ENCODE results near the gene MANF. TPM values are rescaled to one million over a fixed set of nuclear protein-coding genes. Genes with fewer than 3 reads are reported as not detected.

The MANF gene
- total and polyA plus RNA-seq, 2 of the 4 experiments (the other 2 are of a cell fraction) = 65.4 to 122 TPM

GRCh38 chr3:51340989-51341636 lies 44.0 kb upstream of the MANF start:
- peaks cover 22% of the 10 kb centered on the region for H3K9me1 ChIP-seq (ENCODE audit: insufficient read depth, low read length)
- ChIA-PET POLR2A (ENCODE audit: unreplicated experiment) (interaction anchor here (1.4 kb wide), 1 partner anchor 19 kb away, joined by 4 read pairs; no protein-coding TSS in a partner anchor), CTCF (interaction anchor here (1.0 kb wide), 1 partner anchor 240 kb away, joined by 3 read pairs; no protein-coding TSS in a partner anchor)
- peak overlapping the region; percentile 80 for H4K5ac ChIP-seq (ENCODE audit: low read depth, low read length)
- intact Hi-C loops (cut with micrococcal nuclease) (loop anchor here (1.0 kb wide), 1 partner anchor 12 kb away; no protein-coding TSS in a partner anchor), dilution Hi-C loops (cut with HindIII; ENCODE audit: low sequenced_read_pairs, unreplicated experiment) (no loop called here), in situ Hi-C loops (cut with MboI; ENCODE audit: low sequenced_read_pairs) (no loop called here)
- peak overlapping the region; percentile 91 for H4K91ac ChIP-seq (ENCODE audit: insufficient read depth, low read depth, low read length)
- H4K8ac ChIP-seq (ENCODE audit: low read depth in 2 of 2, low read length in 2 of 2) = peak overlapping the region; percentile 7 to 79
- H2BK5ac ChIP-seq (ENCODE audit: low read depth, low read length, poor library complexity, severe bottlenecking) = peak overlapping the region; percentile 86
- peak overlapping the region; percentile 66; the same call in 2 of the 3 replicates for H2BK15ac ChIP-seq (ENCODE audit: low read depth, low read length)
- H3K79me1 ChIP-seq (ENCODE audit: low read depth in 1 of 2, low read length in 2 of 2) = 0 out of 4 replicates have a peak, but pooled peaks cover 0 to 3% of the 10 kb centered on the region in 2 experiments
- no peak for TF ChIP-seq MAFK (IDR thresholded peaks at IDR 0.05; ENCODE audit: low read depth, low read length)
- TF ChIP-seq BHLHE40 (IDR thresholded peaks at IDR 0.05; ENCODE audit: low read depth, low read length) = peak; percentile 18; the same call in 1 of the 2 replicates
- peak overlapping the region; percentile 95 for H2BK20ac ChIP-seq (ENCODE audit: low read depth, low read length)
- H3K4me1 ChIP-seq (ENCODE audit: control insufficient read depth, insufficient read depth, low read length) = peaks cover 24% of the 10 kb centered on the region
- peak overlapping the region; percentile 48; the same call in 1 of the 2 replicates for H3K4me2 ChIP-seq (ENCODE audit: low read depth, low read length)
- H2AK9ac ChIP-seq (replicated peaks; ENCODE audit: low read depth, low read length, poor library complexity) = peak overlapping the region; percentile 23
- H2BK120ac ChIP-seq (ENCODE audit: low read depth, low read length) = peak overlapping the region; percentile 98
- H3K4me3 ChIP-seq (ENCODE audit: insufficient read depth, low read depth, low read length) = no peak overlapping the region
- H3K36me3 ChIP-seq (ENCODE audit: control insufficient read depth, insufficient read depth, low read length) = no peaks in the 10 kb centered on the region
- no peaks in the 10 kb centered on the region; the same call in 1 of the 2 replicates for H3K27me3 ChIP-seq (ENCODE audit: control insufficient read depth, insufficient read depth, low read length)
- no TSS peak for BruUV-seq (replicated peaks)
- peak overlapping the region; percentile 85 for H3K18ac ChIP-seq (ENCODE audit: low read depth, low read length)
- WGBS, 2 experiments (ENCODE audit: extremely low coverage in 2 of 2, insufficient read length in 1 of 2) = 78% methylated on average over 3 of the region's 8 CpGs; no CpG with 5 or more reads in 1 of the 2 experiments
- H3K56ac ChIP-seq (ENCODE audit: extremely low read depth, insufficient read depth, low read length) = peak overlapping the region; percentile 67; the same call in 1 of the 2 replicates
- H3K9me3 ChIP-seq (ENCODE audit: control insufficient read depth, insufficient read depth, low read length) = no peaks in the 10 kb centered on the region
- H3K9ac ChIP-seq (ENCODE audit: low read depth, low read length) = no peak overlapping the region
- H3K4ac ChIP-seq (ENCODE audit: low read depth, low read length) = peak overlapping the region; percentile 80
- H2AK5ac ChIP-seq (ENCODE audit: low read depth, low read length) = peak overlapping the region; percentile 84
- ATAC-seq (ENCODE audit: low read depth) (no peak), DNase-seq (peak; percentile 13)
- H3K27ac ChIP-seq (ENCODE audit: insufficient read depth, low read length) = peak overlapping the region; percentile 84
- H2AFZ ChIP-seq (replicated peaks; ENCODE audit: low read length, poor library complexity) = peak overlapping the region; percentile 6
- H4K20me1 ChIP-seq (ENCODE audit: insufficient read depth, low read length) = no peaks in the 10 kb centered on the region
- peak overlapping the region; percentile 58 for H3K14ac ChIP-seq (replicated peaks; ENCODE audit: low read depth, low read length)
- H3K23ac ChIP-seq (ENCODE audit: low read depth, low read length) = peak overlapping the region; percentile 50; the same call in 1 of the 2 replicates

Measured in IMR-90 (cell line).